ENCODE results near the gene PDHX. TPM values are rescaled to one million over a fixed set of nuclear protein-coding genes. Genes with fewer than 3 reads are reported as not detected.

PDHX gene
- total RNA-seq, 1 experiment from 2014 or later = 63.0 TPM

DNA sequence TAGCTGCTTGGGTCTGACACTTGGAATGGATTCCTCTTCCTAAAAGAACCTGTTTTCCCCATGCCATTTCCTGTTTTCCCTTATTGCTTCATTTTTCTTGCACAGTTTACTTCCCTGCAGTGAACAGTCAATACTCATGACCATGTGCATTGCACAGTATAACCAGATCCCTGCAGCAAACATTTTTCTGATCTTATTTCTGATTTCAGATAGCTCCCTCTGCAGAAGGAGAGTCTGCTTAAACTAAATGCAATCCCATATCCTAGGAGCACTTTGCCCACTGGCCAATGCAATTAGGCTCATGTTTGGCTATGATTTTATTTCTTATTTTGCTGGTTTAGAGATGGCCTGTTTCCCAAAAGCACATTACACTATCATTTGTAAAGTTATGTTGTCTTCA is 125.8 kb downstream of the PDHX start:
- TF ChIP-seq POLR2AphosphoS5 (IDR thresholded peaks at IDR 0.05; ENCODE audit: low read depth, low read length) (no peak), SIN3A (IDR thresholded peaks at IDR 0.05; ENCODE audit: borderline replicate concordance, insufficient read depth, low read depth, low read length) (no peak), TCF7L2 (IDR thresholded peaks at IDR 0.05; ENCODE audit: low read depth, low read length) (no peak)
- TF ChIP-seq, protein P1, sequence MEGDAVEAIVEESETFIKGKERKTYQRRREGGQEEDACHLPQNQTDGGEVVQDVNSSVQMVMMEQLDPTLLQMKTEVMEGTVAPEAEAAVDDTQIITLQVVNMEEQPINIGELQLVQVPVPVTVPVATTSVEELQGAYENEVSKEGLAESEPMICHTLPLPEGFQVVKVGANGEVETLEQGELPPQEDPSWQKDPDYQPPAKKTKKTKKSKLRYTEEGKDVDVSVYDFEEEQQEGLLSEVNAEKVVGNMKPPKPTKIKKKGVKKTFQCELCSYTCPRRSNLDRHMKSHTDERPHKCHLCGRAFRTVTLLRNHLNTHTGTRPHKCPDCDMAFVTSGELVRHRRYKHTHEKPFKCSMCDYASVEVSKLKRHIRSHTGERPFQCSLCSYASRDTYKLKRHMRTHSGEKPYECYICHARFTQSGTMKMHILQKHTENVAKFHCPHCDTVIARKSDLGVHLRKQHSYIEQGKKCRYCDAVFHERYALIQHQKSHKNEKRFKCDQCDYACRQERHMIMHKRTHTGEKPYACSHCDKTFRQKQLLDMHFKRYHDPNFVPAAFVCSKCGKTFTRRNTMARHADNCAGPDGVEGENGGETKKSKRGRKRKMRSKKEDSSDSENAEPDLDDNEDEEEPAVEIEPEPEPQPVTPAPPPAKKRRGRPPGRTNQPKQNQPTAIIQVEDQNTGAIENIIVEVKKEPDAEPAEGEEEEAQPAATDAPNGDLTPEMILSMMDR (IDR thresholded peaks at IDR 0.05) = no peak
- TF ChIP-seq, protein P2, sequence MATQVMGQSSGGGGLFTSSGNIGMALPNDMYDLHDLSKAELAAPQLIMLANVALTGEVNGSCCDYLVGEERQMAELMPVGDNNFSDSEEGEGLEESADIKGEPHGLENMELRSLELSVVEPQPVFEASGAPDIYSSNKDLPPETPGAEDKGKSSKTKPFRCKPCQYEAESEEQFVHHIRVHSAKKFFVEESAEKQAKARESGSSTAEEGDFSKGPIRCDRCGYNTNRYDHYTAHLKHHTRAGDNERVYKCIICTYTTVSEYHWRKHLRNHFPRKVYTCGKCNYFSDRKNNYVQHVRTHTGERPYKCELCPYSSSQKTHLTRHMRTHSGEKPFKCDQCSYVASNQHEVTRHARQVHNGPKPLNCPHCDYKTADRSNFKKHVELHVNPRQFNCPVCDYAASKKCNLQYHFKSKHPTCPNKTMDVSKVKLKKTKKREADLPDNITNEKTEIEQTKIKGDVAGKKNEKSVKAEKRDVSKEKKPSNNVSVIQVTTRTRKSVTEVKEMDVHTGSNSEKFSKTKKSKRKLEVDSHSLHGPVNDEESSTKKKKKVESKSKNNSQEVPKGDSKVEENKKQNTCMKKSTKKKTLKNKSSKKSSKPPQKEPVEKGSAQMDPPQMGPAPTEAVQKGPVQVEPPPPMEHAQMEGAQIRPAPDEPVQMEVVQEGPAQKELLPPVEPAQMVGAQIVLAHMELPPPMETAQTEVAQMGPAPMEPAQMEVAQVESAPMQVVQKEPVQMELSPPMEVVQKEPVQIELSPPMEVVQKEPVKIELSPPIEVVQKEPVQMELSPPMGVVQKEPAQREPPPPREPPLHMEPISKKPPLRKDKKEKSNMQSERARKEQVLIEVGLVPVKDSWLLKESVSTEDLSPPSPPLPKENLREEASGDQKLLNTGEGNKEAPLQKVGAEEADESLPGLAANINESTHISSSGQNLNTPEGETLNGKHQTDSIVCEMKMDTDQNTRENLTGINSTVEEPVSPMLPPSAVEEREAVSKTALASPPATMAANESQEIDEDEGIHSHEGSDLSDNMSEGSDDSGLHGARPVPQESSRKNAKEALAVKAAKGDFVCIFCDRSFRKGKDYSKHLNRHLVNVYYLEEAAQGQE (IDR thresholded peaks at IDR 0.05; ENCODE audit: insufficient read depth in 1 of 2, low read depth in 2 of 2, low read length in 1 of 2) = no peak
- BruUV-seq (replicated peaks) = no TSS peak
- CTCF ChIA-PET = no interaction called here

DNA sequence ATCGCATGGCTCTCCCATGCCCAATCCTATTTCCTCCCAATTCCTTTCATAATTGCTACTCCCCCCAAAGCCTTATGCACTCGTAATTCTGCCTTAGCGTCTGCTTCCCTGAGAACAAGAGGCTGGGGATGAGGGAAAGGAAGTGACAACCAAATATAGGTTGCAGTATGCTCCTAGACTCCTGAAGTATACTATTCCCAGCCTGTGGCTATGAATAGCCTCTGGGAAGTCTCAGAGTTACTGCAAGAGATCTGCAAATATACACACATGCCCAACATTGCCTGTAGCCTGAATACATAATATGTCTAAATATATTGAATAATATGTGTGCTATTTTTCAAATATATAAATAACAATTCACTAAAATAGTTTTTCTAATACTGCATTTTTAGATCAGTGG is 126.5 kb downstream of the PDHX start:
- ATAC-seq = no peak
- TF ChIP-seq, protein P2 (IDR thresholded peaks at IDR 0.05; ENCODE audit: insufficient read depth in 1 of 2, low read depth in 2 of 2, low read length in 1 of 2) = no peak
- TF ChIP-seq, protein P1 (IDR thresholded peaks at IDR 0.05) = no peak
- TF ChIP-seq POLR2AphosphoS5 (IDR thresholded peaks at IDR 0.05; ENCODE audit: low read depth, low read length) = no peak
- no peak for TF ChIP-seq SIN3A (IDR thresholded peaks at IDR 0.05; ENCODE audit: borderline replicate concordance, insufficient read depth, low read depth, low read length)
- no peak for TF ChIP-seq TCF7L2 (IDR thresholded peaks at IDR 0.05; ENCODE audit: low read depth, low read length)
- no peak for DNase-seq (ENCODE audit: low read depth, low spot score)
- Histone ChIP-seq H3K36me3 (ENCODE audit: control insufficient read depth, insufficient read depth, low read length) (no peaks in the 10 kb centered on the region), H3K4me1 (ENCODE audit: control insufficient read depth, insufficient read depth, low read length) (peaks cover 35% of the 10 kb centered on the region), H3K9me3 (ENCODE audit: control insufficient read depth, insufficient read depth, low read depth, low read length) (no peaks in the 10 kb centered on the region; the same call in 1 of the 2 replicates), H3K27ac (ENCODE audit: low read length) (peak overlapping the region; percentile 95), H3K4me3 (ENCODE audit: low read depth in 2 of 2, low read length in 2 of 2) (no peak overlapping the region), H3K27me3 (ENCODE audit: control insufficient read depth, insufficient read depth, low read length) (no peaks in the 10 kb centered on the region)
- in situ Hi-C loops (cut with HindIII; ENCODE audit: low pct_unique_long_range_greater_than_20kb, low sequenced_read_pairs) (no loop called here), intact Hi-C loops (cut with micrococcal nuclease; ENCODE audit: unreplicated experiment) (no loop called here)
- no TSS peak for BruUV-seq (replicated peaks)
- ChIA-PET CTCF (no interaction called here), POLR2A (no interaction called here)

More for the DNA sequence above, 125.8 kb downstream of the PDHX start:
- intact Hi-C loops (cut with micrococcal nuclease; ENCODE audit: unreplicated experiment) = no loop called here
- DNase-seq (ENCODE audit: low read depth, low spot score) (no peak), ATAC-seq (no peak)
- in situ Hi-C loops (cut with HindIII; ENCODE audit: low pct_unique_long_range_greater_than_20kb, low sequenced_read_pairs) = no loop called here
- peaks cover 3% of the 10 kb centered on the region; the same call in 1 of the 2 replicates for H3K9me3 ChIP-seq (ENCODE audit: control insufficient read depth, insufficient read depth, low read depth, low read length)
- no peaks in the 10 kb centered on the region for H3K36me3 ChIP-seq (ENCODE audit: control insufficient read depth, insufficient read depth, low read length)
- POLR2A ChIA-PET = no interaction called here
- H3K4me3 ChIP-seq (ENCODE audit: low read depth in 2 of 2, low read length in 2 of 2) = no peak overlapping the region
- H3K4me1 ChIP-seq (ENCODE audit: control insufficient read depth, insufficient read depth, low read length) = peaks cover 35% of the 10 kb centered on the region
- H3K27me3 ChIP-seq (ENCODE audit: control insufficient read depth, insufficient read depth, low read length) = no peaks in the 10 kb centered on the region
- peak overlapping the region; percentile 95 for H3K27ac ChIP-seq (ENCODE audit: low read length)

All from Panc1 (cell line).